Common myeloid progenitor, CD34-positive (primary cell): Measurements from ENCODE around the gene OSBPL2.

Source experiments
- CTCF ChIA-PET: fragments of 350-600 bp; sonication (Branson Sonifier 250); formaldehyde crosslinking; loops from one replicate; lab custom pipeline; 2021; ENCODE audit warnings: antibody characterized with exemption; lab: Charles Lee
- POLR2A ChIA-PET: fragments of 350-600 bp; sonication (Branson Sonifier 250); formaldehyde crosslinking; loops from one replicate; lab custom pipeline; 2021; ENCODE audit warnings: antibody characterized with exemption; lab: Charles Lee
- DNase-seq, 3 donors: peaks; one replicate each; pipeline versions ENCODE4 v3.0.0 to v3.0.0-alpha.2; 2013
- H3K27ac ChIP-seq, 2 experiments: 1 replicate in 1 of 2; 2 replicates in 1 of 2; pipeline ENCODE4 v1.7.0; 2013; ENCODE audit warnings: inconsistent platforms in 2 of 2, low read length in 2 of 2, mild to moderate bottlenecking in 2 of 2, low read depth in 1 of 2, moderate library complexity in 1 of 2; ENCODE audit not compliant: severe bottlenecking in 2 of 2, insufficient read depth in 1 of 2, poor library complexity in 1 of 2
- H3K27me3 ChIP-seq, 5 experiments: replicated peaks in 2 of 5; 1 replicate in 3 of 5; 2 replicates in 2 of 5; pipeline versions ENCODE4 v1.6.1 to v1.7.0; 2013; ENCODE audit warnings: low read length in 4 of 5, mild to moderate bottlenecking in 2 of 5, moderate library complexity in 2 of 5, inconsistent platforms in 1 of 5; ENCODE audit not compliant: insufficient read depth in 5 of 5, control insufficient read depth in 4 of 5
- H3K36me3 ChIP-seq, 4 experiments: 1 replicate in 2 of 4; 2 replicates in 2 of 4; pipeline versions ENCODE4 v1.6.1 to v1.7.0; 2013; ENCODE audit warnings: low read length in 3 of 4, control low read depth in 1 of 4, mild to moderate bottlenecking in 1 of 4; ENCODE audit not compliant: control insufficient read depth in 4 of 4, insufficient read depth in 4 of 4
- H3K4me1 ChIP-seq, 4 experiments: 1 replicate in 3 of 4; 2 replicates in 1 of 4; pipeline versions ENCODE4 v1.6.1 to v1.7.1; 2013; ENCODE audit warnings: low read length in 3 of 4, mild to moderate bottlenecking in 3 of 4, control low read depth in 1 of 4, inconsistent platforms in 1 of 4, moderate library complexity in 1 of 4; ENCODE audit not compliant: control insufficient read depth in 4 of 4, insufficient read depth in 4 of 4; ENCODE audit errors: control extremely low read depth in 1 of 4
- H3K4me3 ChIP-seq, 7 experiments: 1 replicate in 4 of 7; 2 replicates in 3 of 7; pipeline versions ENCODE4 v1.5.1 to v1.7.0; 2013; ENCODE audit warnings: mild to moderate bottlenecking in 7 of 7, low read length in 6 of 7, moderate library complexity in 6 of 7, inconsistent platforms in 2 of 7, low read depth in 2 of 7, control low read depth in 1 of 7; ENCODE audit not compliant: insufficient read depth in 4 of 7, control insufficient read depth in 1 of 7; ENCODE audit errors: extremely low read depth in 1 of 7
- H3K9me3 ChIP-seq, 5 experiments: 1 replicate in 4 of 5; 2 replicates in 1 of 5; pipeline versions ENCODE4 v1.6.1 to v1.7.1; 2013; ENCODE audit warnings: low read length in 4 of 5, mild to moderate bottlenecking in 2 of 5, inconsistent platforms in 1 of 5, low read depth in 1 of 5, moderate library complexity in 1 of 5; ENCODE audit not compliant: control insufficient read depth in 4 of 5, insufficient read depth in 2 of 5; ENCODE audit errors: control extremely low read depth in 1 of 5
- WGBS: methylation state at CpG from one replicate; pipeline ENCODE4 v1.1.5; 2013; ENCODE audit not compliant: insufficient coverage; 5-methylcytosine and 5-hydroxymethylcytosine counted together

Gene OSBPL2

GRCh38 chr20:62322492-62323041 lies 84.2 kb downstream of the OSBPL2 start:
- Histone ChIP-seq H3K36me3 (no peaks in the 10 kb centered on the region), H3K27ac (no peak overlapping the region), H3K4me1 (no peaks in the 10 kb centered on the region), H3K9me3 (peaks cover 0 to 2% (median 0%) of the 10 kb centered on the region in 5 experiments), H3K4me3 (no peak overlapping the region), H3K27me3 (no peaks in the 10 kb centered on the region)
- ChIA-PET POLR2A (no interaction called here), CTCF (no interaction called here)
- 90% methylated on average over 13 of the region's 16 CpGs for WGBS
- no peak for DNase-seq

GRCh38 chr20:62323146-62323979 lies 85.0 kb downstream of the OSBPL2 start:
- ChIA-PET POLR2A (no interaction called here), CTCF (no interaction called here)
- peaks cover 0 to 2% (median 0%) of the 10 kb centered on the region in 5 experiments for H3K9me3 ChIP-seq
- no peak overlapping the region for H3K4me3 ChIP-seq
- H3K4me1 ChIP-seq, result no peaks in the 10 kb centered on the region
- WGBS, result 97% methylated on average over 45 of the region's 52 CpGs
- H3K27ac ChIP-seq, result no peak overlapping the region
- H3K27me3 ChIP-seq, result no peaks in the 10 kb centered on the region
- no peak for DNase-seq
- H3K36me3 ChIP-seq, result no peaks in the 10 kb centered on the region

GRCh38 chr20:62323980-62324906 lies 85.9 kb downstream of the OSBPL2 start:
- Histone ChIP-seq H3K27me3 (no peaks in the 10 kb centered on the region), H3K4me3 (no peak overlapping the region), H3K4me1 (no peaks in the 10 kb centered on the region), H3K36me3 (no peaks in the 10 kb centered on the region), H3K27ac (no peak overlapping the region), H3K9me3 (peaks cover 0 to 2% (median 0%) of the 10 kb centered on the region in 5 experiments)
- 93% methylated on average over 25 of the region's 25 CpGs for WGBS
- ChIA-PET CTCF (interaction anchor here (1.2 kb wide), 1 partner anchor 19 kb away, joined by 3 read pairs; no protein-coding TSS in a partner anchor), POLR2A (no interaction called here)
- DNase-seq, result no peak

- H3K4me3 ChIP-seq, result no peak overlapping the region
- H3K36me3 ChIP-seq, result no peaks in the 10 kb centered on the region
- H3K4me1 ChIP-seq, result no peaks in the 10 kb centered on the region
- WGBS, result 97% methylated on average over 9 of the region's 14 CpGs
- DNase-seq, result no peak
- no peak overlapping the region for H3K27ac ChIP-seq
- POLR2A ChIA-PET, result no interaction called here
- CTCF ChIA-PET, result interaction anchor here (1.2 kb wide), 1 partner anchor 20 kb away, joined by 3 read pairs; no protein-coding TSS in a partner anchor
- peaks cover 0 to 2% (median 0%) of the 10 kb centered on the region in 5 experiments for H3K9me3 ChIP-seq
- H3K27me3 ChIP-seq, result no peaks in the 10 kb centered on the region
Measured at GRCh38 chr20:62325172-62325905, 87.0 kb downstream of the OSBPL2 start.

- H3K27ac ChIP-seq, result no peak overlapping the region
- ChIA-PET POLR2A (no interaction called here), CTCF (interaction anchor here (0.6 kb wide), 1 partner anchor 593 kb away, joined by 3 read pairs; no protein-coding TSS in a partner anchor)
- DNase-seq, result no peak
- H3K27me3 ChIP-seq, result no peaks in the 10 kb centered on the region
- no peaks in the 10 kb centered on the region for H3K4me1 ChIP-seq
- over 99% methylated on average over 9 of the region's 14 CpGs for WGBS
- peaks cover 0 to 2% (median 0%) of the 10 kb centered on the region in 5 experiments for H3K9me3 ChIP-seq
- H3K36me3 ChIP-seq, result no peaks in the 10 kb centered on the region
- no peak overlapping the region for H3K4me3 ChIP-seq
Measured at GRCh38 chr20:62326559-62326958, 88.2 kb downstream of the OSBPL2 start.

- Histone ChIP-seq H3K4me3 (no peak overlapping the region), H3K27me3 (no peaks in the 10 kb centered on the region), H3K9me3 (peaks cover 0 to 2% (median 0%) of the 10 kb centered on the region in 5 experiments), H3K36me3 (no peaks in the 10 kb centered on the region), H3K4me1 (no peaks in the 10 kb centered on the region), H3K27ac (no peak overlapping the region)
- CTCF ChIA-PET, result no interaction called here
- POLR2A ChIA-PET, result no interaction called here
- no peak for DNase-seq
- 86% methylated on average over 22 of the region's 30 CpGs for whole genome bisulfite sequencing
Measured at GRCh38 chr20:62326959-62327725, 88.8 kb downstream of the OSBPL2 start.
